ENCODE measurements around the gene TNFAIP8L1.

The TNFAIP8L1 gene

DNA sequence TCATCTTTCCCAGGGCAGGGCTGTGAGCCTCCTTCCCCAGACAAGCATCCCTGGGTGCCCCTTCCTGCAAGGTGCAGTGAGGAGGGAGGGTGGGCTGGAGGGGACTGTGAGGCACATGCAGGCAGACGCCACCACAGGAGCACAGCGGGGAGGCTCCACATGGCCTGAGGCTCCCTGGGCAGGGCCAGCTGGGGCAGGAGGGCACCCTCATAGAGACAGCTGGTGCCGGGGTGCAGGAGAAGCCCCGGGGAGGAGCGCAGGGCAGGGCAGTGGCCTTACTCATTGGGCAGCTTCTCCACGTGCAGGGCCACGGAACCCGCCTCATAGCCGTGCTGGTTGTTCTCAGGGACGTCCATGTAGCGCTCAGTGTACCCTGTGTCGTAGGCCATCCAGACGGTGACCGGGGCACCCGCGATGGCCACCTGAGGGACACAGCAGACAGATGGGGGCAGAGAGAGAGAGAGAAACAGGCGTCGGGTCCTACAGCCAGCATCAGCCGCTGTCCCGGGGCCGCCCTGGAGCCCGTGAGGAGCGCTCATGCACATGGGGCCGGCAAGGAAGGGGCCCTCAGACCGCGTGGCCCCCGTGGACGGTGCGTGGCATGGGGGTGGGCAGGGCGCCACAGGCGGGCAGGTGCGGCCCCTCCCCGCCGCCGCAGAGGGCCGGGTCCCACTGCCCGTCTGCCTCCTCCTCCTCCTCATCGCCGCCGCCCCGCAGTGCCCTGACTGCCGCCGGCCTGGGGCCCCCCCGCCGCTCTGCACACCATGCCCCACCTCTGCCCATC, 43.3 kb downstream of the TNFAIP8L1 start:
- H3K27me3 ChIP-seq (ENCODE audit: insufficient read depth, poor library complexity, severe bottlenecking) = no peaks in the 10 kb centered on the region
- no peak for DNase-seq (ENCODE audit: low read depth in 1 of 2, low spot score in 1 of 2)
- TF ChIP-seq, protein P1, sequence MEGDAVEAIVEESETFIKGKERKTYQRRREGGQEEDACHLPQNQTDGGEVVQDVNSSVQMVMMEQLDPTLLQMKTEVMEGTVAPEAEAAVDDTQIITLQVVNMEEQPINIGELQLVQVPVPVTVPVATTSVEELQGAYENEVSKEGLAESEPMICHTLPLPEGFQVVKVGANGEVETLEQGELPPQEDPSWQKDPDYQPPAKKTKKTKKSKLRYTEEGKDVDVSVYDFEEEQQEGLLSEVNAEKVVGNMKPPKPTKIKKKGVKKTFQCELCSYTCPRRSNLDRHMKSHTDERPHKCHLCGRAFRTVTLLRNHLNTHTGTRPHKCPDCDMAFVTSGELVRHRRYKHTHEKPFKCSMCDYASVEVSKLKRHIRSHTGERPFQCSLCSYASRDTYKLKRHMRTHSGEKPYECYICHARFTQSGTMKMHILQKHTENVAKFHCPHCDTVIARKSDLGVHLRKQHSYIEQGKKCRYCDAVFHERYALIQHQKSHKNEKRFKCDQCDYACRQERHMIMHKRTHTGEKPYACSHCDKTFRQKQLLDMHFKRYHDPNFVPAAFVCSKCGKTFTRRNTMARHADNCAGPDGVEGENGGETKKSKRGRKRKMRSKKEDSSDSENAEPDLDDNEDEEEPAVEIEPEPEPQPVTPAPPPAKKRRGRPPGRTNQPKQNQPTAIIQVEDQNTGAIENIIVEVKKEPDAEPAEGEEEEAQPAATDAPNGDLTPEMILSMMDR (IDR thresholded peaks at IDR 0.05; ENCODE audit: insufficient read depth, low read length) = no peak
- TF ChIP-seq SPI1 (IDR thresholded peaks at IDR 0.05; ENCODE audit: borderline replicate concordance, low read depth) = no peak
- TF ChIP-seq, protein P2, sequence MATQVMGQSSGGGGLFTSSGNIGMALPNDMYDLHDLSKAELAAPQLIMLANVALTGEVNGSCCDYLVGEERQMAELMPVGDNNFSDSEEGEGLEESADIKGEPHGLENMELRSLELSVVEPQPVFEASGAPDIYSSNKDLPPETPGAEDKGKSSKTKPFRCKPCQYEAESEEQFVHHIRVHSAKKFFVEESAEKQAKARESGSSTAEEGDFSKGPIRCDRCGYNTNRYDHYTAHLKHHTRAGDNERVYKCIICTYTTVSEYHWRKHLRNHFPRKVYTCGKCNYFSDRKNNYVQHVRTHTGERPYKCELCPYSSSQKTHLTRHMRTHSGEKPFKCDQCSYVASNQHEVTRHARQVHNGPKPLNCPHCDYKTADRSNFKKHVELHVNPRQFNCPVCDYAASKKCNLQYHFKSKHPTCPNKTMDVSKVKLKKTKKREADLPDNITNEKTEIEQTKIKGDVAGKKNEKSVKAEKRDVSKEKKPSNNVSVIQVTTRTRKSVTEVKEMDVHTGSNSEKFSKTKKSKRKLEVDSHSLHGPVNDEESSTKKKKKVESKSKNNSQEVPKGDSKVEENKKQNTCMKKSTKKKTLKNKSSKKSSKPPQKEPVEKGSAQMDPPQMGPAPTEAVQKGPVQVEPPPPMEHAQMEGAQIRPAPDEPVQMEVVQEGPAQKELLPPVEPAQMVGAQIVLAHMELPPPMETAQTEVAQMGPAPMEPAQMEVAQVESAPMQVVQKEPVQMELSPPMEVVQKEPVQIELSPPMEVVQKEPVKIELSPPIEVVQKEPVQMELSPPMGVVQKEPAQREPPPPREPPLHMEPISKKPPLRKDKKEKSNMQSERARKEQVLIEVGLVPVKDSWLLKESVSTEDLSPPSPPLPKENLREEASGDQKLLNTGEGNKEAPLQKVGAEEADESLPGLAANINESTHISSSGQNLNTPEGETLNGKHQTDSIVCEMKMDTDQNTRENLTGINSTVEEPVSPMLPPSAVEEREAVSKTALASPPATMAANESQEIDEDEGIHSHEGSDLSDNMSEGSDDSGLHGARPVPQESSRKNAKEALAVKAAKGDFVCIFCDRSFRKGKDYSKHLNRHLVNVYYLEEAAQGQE (IDR thresholded peaks at IDR 0.05; ENCODE audit: insufficient replicate concordance, low read depth) = no peak
- no peak for TF ChIP-seq POLR2AphosphoS5 (IDR thresholded peaks at IDR 0.05; ENCODE audit: low read depth)
- no peak for TF ChIP-seq GABPA (IDR thresholded peaks at IDR 0.05; ENCODE audit: low read depth)
- H3K27ac ChIP-seq (replicated peaks) = no peak overlapping the region
- no peak overlapping the region for H3K4me3 ChIP-seq (replicated peaks; ENCODE audit: insufficient read depth, low read length)

DNA sequence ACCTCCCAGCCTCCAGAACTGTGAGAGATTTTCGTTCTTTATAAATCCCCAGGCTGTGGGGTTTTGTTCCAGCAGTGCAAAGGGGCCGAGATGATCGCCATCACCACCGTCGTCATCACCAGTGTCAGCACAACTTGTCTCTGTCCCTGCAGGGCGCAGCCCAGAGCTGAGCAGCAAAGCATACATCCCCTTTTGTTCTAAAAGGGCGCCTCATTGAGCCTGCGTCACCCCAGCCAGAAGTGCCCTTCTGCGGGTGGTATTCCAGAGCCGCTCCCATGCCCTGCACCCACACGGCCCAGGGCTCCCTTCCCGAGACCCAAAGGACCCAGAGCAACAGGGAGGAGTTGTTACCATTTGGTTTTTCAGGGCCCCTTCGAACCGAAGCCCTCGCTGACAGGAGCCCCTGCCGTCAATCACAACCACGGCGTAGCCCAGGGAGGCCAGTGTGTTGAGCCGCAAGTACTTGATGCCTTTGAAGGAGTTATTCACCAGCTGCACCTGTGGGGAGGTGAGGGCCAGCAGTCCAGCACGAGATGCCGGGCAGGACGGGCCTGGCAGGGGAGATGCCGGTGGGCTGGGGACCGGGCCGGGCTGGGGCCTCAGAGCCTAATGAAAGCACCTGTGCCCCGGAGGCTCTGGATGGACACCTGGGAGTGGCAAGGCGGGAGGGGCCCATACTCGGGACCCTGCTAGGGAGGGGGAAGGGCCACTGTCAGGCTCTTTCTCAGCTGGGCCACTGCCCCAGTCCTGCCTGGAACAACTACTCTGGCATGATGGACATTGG, 45.2 kb downstream of the TNFAIP8L1 start:
- no peak for DNase-seq (ENCODE audit: low read depth in 1 of 2, low spot score in 1 of 2)
- no peak overlapping the region for H3K4me3 ChIP-seq (replicated peaks; ENCODE audit: insufficient read depth, low read length)
- no peaks in the 10 kb centered on the region for H3K27me3 ChIP-seq (ENCODE audit: insufficient read depth, poor library complexity, severe bottlenecking)
- H3K27ac ChIP-seq (replicated peaks) = no peak overlapping the region
- TF ChIP-seq SPI1 (IDR thresholded peaks at IDR 0.05; ENCODE audit: borderline replicate concordance, low read depth) (no peak), GABPA (IDR thresholded peaks at IDR 0.05; ENCODE audit: low read depth) (no peak), POLR2AphosphoS5 (IDR thresholded peaks at IDR 0.05; ENCODE audit: low read depth) (no peak)
- TF ChIP-seq, protein P1 (IDR thresholded peaks at IDR 0.05; ENCODE audit: insufficient read depth, low read length) = no peak
- TF ChIP-seq, protein P2 (IDR thresholded peaks at IDR 0.05; ENCODE audit: insufficient replicate concordance, low read depth) = no peak

DNA sequence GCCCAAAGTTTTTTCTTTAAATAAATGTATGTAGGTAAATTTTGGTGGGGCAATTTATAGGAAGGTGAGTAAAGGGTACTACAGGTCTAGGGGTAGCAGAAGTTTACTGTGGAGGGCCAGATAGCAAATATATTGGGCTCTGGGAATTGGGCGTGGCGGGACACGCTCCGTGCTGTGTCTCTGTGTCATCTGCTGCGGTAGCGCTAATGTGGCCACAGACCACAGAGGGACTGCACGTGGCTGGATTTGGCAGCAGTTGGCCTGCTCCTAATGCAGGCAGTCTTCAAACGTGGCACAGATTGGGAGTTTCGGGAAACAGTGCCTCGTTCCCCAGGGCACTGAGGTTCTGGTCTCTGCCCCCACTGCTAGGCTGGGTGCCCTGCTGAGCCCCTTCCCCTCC, 47.4 kb downstream of the TNFAIP8L1 start:
- Histone ChIP-seq H3K27ac (replicated peaks) (no peak overlapping the region), H3K27me3 (ENCODE audit: insufficient read depth, poor library complexity, severe bottlenecking) (no peaks in the 10 kb centered on the region), H3K4me3 (replicated peaks; ENCODE audit: insufficient read depth, low read length) (no peak overlapping the region)
- DNase-seq (ENCODE audit: low read depth in 1 of 2, low spot score in 1 of 2) = no peak
- TF ChIP-seq POLR2AphosphoS5 (IDR thresholded peaks at IDR 0.05; ENCODE audit: low read depth) = no peak
- no peak for TF ChIP-seq SPI1 (IDR thresholded peaks at IDR 0.05; ENCODE audit: borderline replicate concordance, low read depth)
- TF ChIP-seq GABPA (IDR thresholded peaks at IDR 0.05; ENCODE audit: low read depth) = no peak
- TF ChIP-seq, protein P2 (IDR thresholded peaks at IDR 0.05; ENCODE audit: insufficient replicate concordance, low read depth) = no peak
- TF ChIP-seq, protein P1 (IDR thresholded peaks at IDR 0.05; ENCODE audit: insufficient read depth, low read length) = no peak
